ENCODE measurements around the gene NOX3.

Gene NOX3

DNA sequence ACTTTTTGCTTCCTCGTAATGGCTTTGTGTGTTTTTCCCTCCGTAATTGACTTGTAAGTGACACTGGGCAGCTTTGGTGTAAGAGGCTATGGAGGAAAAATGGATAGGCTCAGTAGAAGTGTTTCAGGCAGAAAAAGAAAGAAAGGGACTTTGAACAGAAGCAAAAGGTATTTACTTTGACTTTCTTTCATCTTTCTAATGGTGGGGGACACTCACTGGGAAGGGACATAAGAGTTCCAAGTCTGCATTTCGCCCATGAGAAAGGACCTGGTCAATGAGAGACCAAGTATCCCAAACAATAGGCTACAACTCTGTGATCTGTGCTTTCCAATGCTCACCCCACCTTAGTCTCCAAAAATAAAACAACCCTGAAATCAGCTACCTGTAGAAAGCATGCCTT is 41.6 kb downstream of the NOX3 start:
- Histone ChIP-seq H3K27me3 (ENCODE audit: insufficient read depth, low read length, poor library complexity) (no peaks in the 10 kb centered on the region), H3K9me3 (ENCODE audit: insufficient read depth, low read length, severe bottlenecking) (no peaks in the 10 kb centered on the region), H3K4me1 (ENCODE audit: insufficient read depth, low read length) (no peaks in the 10 kb centered on the region), H3K9ac (ENCODE audit: low read depth, low read length) (no peak overlapping the region), H2AFZ (ENCODE audit: low read depth, low read length) (no peak overlapping the region), H3K27ac (ENCODE audit: low read length) (no peak overlapping the region), H3K4me2 (ENCODE audit: insufficient read depth, low read length) (no peak overlapping the region), H3K36me3 (ENCODE audit: insufficient read depth, low read length) (no peaks in the 10 kb centered on the region), H3K79me2 (ENCODE audit: insufficient read depth, low read length) (no peaks in the 10 kb centered on the region), H3K4me3 (ENCODE audit: low read depth in 1 of 2, low read length in 2 of 2) (no peak overlapping the region), H4K20me1 (ENCODE audit: insufficient read depth, low read length) (no peaks in the 10 kb centered on the region)
- TF ChIP-seq, protein P1, sequence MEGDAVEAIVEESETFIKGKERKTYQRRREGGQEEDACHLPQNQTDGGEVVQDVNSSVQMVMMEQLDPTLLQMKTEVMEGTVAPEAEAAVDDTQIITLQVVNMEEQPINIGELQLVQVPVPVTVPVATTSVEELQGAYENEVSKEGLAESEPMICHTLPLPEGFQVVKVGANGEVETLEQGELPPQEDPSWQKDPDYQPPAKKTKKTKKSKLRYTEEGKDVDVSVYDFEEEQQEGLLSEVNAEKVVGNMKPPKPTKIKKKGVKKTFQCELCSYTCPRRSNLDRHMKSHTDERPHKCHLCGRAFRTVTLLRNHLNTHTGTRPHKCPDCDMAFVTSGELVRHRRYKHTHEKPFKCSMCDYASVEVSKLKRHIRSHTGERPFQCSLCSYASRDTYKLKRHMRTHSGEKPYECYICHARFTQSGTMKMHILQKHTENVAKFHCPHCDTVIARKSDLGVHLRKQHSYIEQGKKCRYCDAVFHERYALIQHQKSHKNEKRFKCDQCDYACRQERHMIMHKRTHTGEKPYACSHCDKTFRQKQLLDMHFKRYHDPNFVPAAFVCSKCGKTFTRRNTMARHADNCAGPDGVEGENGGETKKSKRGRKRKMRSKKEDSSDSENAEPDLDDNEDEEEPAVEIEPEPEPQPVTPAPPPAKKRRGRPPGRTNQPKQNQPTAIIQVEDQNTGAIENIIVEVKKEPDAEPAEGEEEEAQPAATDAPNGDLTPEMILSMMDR (IDR thresholded peaks at IDR 0.05; ENCODE audit: borderline replicate concordance, extremely low read depth, low read length, poor library complexity, severe bottlenecking) = no peak
- TF ChIP-seq EZH2 (IDR thresholded peaks at IDR 0.05; ENCODE audit: borderline replicate concordance, low read depth, low read length, severe bottlenecking) = no peak
- ATAC-seq (ENCODE audit: insufficient read depth, low read depth) = no peak
- no peak for DNase-seq

DNA sequence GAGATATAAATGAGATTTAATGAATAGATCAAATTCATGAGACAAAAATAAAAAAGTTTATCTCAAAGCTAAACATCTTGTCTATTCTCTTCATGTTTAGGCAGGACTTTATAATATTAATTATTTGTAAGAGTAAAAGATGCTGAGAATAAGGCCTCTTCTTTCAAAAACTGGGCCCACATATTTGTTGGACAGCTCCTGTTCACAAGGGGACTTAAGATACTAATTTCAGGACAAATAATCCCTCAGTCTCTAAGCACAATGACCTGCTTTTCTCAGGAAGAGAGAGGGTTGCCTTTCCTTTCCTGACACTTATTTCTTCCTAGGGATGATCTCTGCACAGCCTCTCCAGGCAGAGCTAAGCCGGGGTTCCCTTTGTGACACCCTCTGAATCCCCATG is 43.3 kb downstream of the NOX3 start:
- DNase-seq (no peak), ATAC-seq (ENCODE audit: insufficient read depth, low read depth) (no peak)
- no peaks in the 10 kb centered on the region for H3K4me1 ChIP-seq (ENCODE audit: insufficient read depth, low read length)
- no peak overlapping the region for H3K9ac ChIP-seq (ENCODE audit: low read depth, low read length)
- no peak overlapping the region for H3K27ac ChIP-seq (ENCODE audit: low read length)
- no peaks in the 10 kb centered on the region for H3K79me2 ChIP-seq (ENCODE audit: insufficient read depth, low read length)
- no peaks in the 10 kb centered on the region for H3K27me3 ChIP-seq (ENCODE audit: insufficient read depth, low read length, poor library complexity)
- no peaks in the 10 kb centered on the region for H3K9me3 ChIP-seq (ENCODE audit: insufficient read depth, low read length, severe bottlenecking)
- H3K36me3 ChIP-seq (ENCODE audit: insufficient read depth, low read length) = no peaks in the 10 kb centered on the region
- TF ChIP-seq EZH2 (IDR thresholded peaks at IDR 0.05; ENCODE audit: borderline replicate concordance, low read depth, low read length, severe bottlenecking) = no peak
- TF ChIP-seq, protein P1 (IDR thresholded peaks at IDR 0.05; ENCODE audit: borderline replicate concordance, extremely low read depth, low read length, poor library complexity, severe bottlenecking) = no peak
- no peak overlapping the region for H3K4me2 ChIP-seq (ENCODE audit: insufficient read depth, low read length)
- no peak overlapping the region for H2AFZ ChIP-seq (ENCODE audit: low read depth, low read length)
- H4K20me1 ChIP-seq (ENCODE audit: insufficient read depth, low read length) = no peaks in the 10 kb centered on the region
- no peak overlapping the region for H3K4me3 ChIP-seq (ENCODE audit: low read depth in 1 of 2, low read length in 2 of 2)

DNA sequence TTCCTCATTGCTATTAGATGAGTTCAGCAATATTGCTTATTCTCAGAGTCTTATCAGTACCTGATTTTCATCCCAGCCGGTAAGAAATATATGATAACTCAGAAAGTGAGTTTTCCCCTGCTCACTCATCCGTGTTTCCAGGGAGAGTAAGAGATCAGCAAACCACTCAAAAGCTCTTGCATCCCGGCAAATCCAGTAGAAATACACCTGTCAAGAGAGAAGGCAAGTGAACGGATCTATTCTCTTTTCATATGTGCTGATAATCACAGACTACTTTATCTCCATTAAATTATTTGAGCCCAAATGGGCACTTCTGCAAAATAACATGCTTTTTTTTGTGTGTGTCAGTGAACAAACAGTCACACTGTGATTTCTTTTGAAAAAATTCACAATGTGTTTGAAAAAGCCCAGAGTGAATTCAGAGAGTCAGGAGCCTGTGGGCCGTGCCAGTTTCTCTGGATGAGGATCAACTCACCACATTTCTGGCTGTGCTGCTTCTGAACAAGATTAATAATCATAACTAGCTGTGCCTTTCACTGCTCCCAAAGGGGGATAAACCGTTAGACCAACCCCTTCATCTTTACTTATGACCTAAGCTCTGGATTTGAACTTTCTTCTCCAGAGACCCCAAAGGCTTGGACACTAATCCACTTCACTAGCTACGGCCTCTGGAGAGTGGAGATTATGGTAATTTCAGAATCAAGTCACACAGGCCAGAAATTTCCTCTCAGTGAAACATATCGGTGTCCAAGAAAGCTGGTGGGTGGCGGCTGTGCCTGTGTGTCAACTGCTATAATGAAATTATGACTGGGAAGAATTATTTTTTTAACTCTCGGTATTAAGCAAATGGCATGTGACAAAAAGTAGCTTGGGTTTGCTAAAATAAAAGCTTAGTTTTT is 44.2 kb downstream of the NOX3 start:
- Histone ChIP-seq H2AFZ (ENCODE audit: low read depth, low read length) (no peak overlapping the region), H4K20me1 (ENCODE audit: insufficient read depth, low read length) (no peaks in the 10 kb centered on the region), H3K79me2 (ENCODE audit: insufficient read depth, low read length) (no peaks in the 10 kb centered on the region), H3K36me3 (ENCODE audit: insufficient read depth, low read length) (no peaks in the 10 kb centered on the region), H3K4me2 (ENCODE audit: insufficient read depth, low read length) (no peak overlapping the region), H3K27me3 (ENCODE audit: insufficient read depth, low read length, poor library complexity) (no peaks in the 10 kb centered on the region), H3K9ac (ENCODE audit: low read depth, low read length) (no peak overlapping the region), H3K4me3 (ENCODE audit: low read depth in 1 of 2, low read length in 2 of 2) (no peak overlapping the region), H3K4me1 (ENCODE audit: insufficient read depth, low read length) (no peaks in the 10 kb centered on the region), H3K27ac (ENCODE audit: low read length) (no peak overlapping the region), H3K9me3 (ENCODE audit: insufficient read depth, low read length, severe bottlenecking) (no peaks in the 10 kb centered on the region)
- ATAC-seq (ENCODE audit: insufficient read depth, low read depth) (no peak), DNase-seq (no peak)
- TF ChIP-seq EZH2 (IDR thresholded peaks at IDR 0.05; ENCODE audit: borderline replicate concordance, low read depth, low read length, severe bottlenecking) = no peak
- TF ChIP-seq, protein P1 (IDR thresholded peaks at IDR 0.05; ENCODE audit: borderline replicate concordance, extremely low read depth, low read length, poor library complexity, severe bottlenecking) = no peak

All from DND-41 (cell line).